ENCODE data around the gene TMEM259.

The TMEM259 gene

GRCh38 chr19:1020868-1021425 is at the start of gene TMEM259:
TSS of gene TMEM259 (minus strand) at chr19:1021123. CDS start at chr19:1020996, 127 bp downstream.
- DNase-seq, result peak; percentile 98

GRCh38 chr19:1070576-1070930 is 49.6 kb upstream of the TMEM259 start:
- no peak for DNase-seq

GRCh38 chr19:1069009-1069779 is 48.3 kb upstream of the TMEM259 start:
- DNase-seq, result peak; percentile 72

GRCh38 chr19:1068009-1069001 is 47.4 kb upstream of the TMEM259 start:
- DNase-seq, result peak; percentile 63

- no peak for DNase-seq
Observed at GRCh38 chr19:1067341-1067957, 46.5 kb upstream of the TMEM259 start.

GRCh38 chr19:1066748-1067340 is 45.9 kb upstream of the TMEM259 start, which contains the start of gene ARHGAP45:
TSS of gene ARHGAP45 (plus strand) at chr19:1067167. CDS start at chr19:1067406, 239 bp downstream.
- DNase-seq, result peak; percentile 86

GRCh38 chr19:1066251-1066747 is 45.4 kb upstream of the TMEM259 start:
- DNase-seq, result no peak

- no peak for DNase-seq
Observed at GRCh38 chr19:1065606-1066109, 44.7 kb upstream of the TMEM259 start.

GRCh38 chr19:1064661-1065605 is 44.0 kb upstream of the TMEM259 start:
- peak; percentile 83 for DNase-seq

GRCh38 chr19:1063909-1064660 is 43.2 kb upstream of the TMEM259 start:
- peak; percentile 33 for DNase-seq

- peak; percentile 88 for DNase-seq
Observed at GRCh38 chr19:1063030-1063908, 42.3 kb upstream of the TMEM259 start.

GRCh38 chr19:1062387-1063029 is 41.6 kb upstream of the TMEM259 start:
- no peak for DNase-seq

GRCh38 chr19:1061987-1062386 is 41.1 kb upstream of the TMEM259 start:
- DNase-seq, result no peak

GRCh38 chr19:1060689-1061088 is 39.8 kb upstream of the TMEM259 start:
- no peak for DNase-seq

- DNase-seq, result no peak
Observed at GRCh38 chr19:1058112-1058511, 37.2 kb upstream of the TMEM259 start.

GRCh38 chr19:1057176-1057855 is 36.4 kb upstream of the TMEM259 start:
- DNase-seq, result peak; percentile 42

GRCh38 chr19:1055886-1056620 is 35.1 kb upstream of the TMEM259 start:
- DNase-seq, result no peak
